Activated T-cell treated with anti-CD3 and anti-CD28 coated beads, Interleukin-2, amount 50 U/mL, for 24 hours (primary cell): Measurements from ENCODE around the gene TMEM256.
A peak's percentile ranks its signal among the peaks of the same experiment; 100 is the strongest.
"Not testable (repeated sequence)": the region's sequence is repeated elsewhere in the genome, so short reads cannot be mapped to it uniquely, and the experiment has no call there.

ENCODE experiments used
- DNase-seq: peaks from one replicate; pipeline ENCODE4 v3.0.0-alpha.2; 2020
- H3K27ac Mint-ChIP-seq: 2 replicates; pipeline ENCODE4 v1.8.0; 2020; ENCODE audit warnings: mild to moderate bottlenecking, mixed read lengths
- H3K27me3 Mint-ChIP-seq: 2 replicates; pipeline ENCODE4 v1.8.0; 2020; ENCODE audit warnings: mixed read lengths
- H3K36me3 Mint-ChIP-seq: 2 replicates; pipeline ENCODE4 v1.8.0; 2020; ENCODE audit warnings: low read depth, mixed read lengths
- H3K4me1 Mint-ChIP-seq: 2 replicates; pipeline ENCODE4 v1.8.0; 2020; ENCODE audit warnings: low read depth, mixed read lengths
- H3K4me3 Mint-ChIP-seq: 2 replicates; pipeline ENCODE4 v1.8.0; 2020; ENCODE audit warnings: mild to moderate bottlenecking, moderate library complexity, mixed read lengths
- H3K9me3 Mint-ChIP-seq: 2 replicates; pipeline ENCODE4 v1.8.0; 2020; ENCODE audit warnings: mixed read lengths

TMEM256 gene

GRCh38 chr17:7367918-7368598 is 35.8 kb downstream of the TMEM256 start:
- Mint-ChIP-seq H3K4me3 (no peak overlapping the region), H3K27me3 (no peaks in the 10 kb centered on the region), H3K27ac (no peak overlapping the region), H3K4me1 (no peaks in the 10 kb centered on the region), H3K9me3 (no peaks in the 10 kb centered on the region), H3K36me3 (no peaks in the 10 kb centered on the region)
- DNase-seq: no peak

GRCh38 chr17:7367083-7367482 is 36.8 kb downstream of the TMEM256 start:
- Mint-ChIP-seq H3K4me1 (no peaks in the 10 kb centered on the region), H3K27ac (no peak overlapping the region), H3K36me3 (no peaks in the 10 kb centered on the region), H3K27me3 (no peaks in the 10 kb centered on the region), H3K9me3 (no peaks in the 10 kb centered on the region), H3K4me3 (no peak overlapping the region)
- no peak for DNase-seq

GRCh38 chr17:7365963-7366362 is 37.9 kb downstream of the TMEM256 start:
- not testable (repeated sequence) for H3K27me3 Mint-ChIP-seq, H3K4me3 Mint-ChIP-seq, DNase-seq, H3K4me1 Mint-ChIP-seq, H3K27ac Mint-ChIP-seq, H3K9me3 Mint-ChIP-seq, H3K36me3 Mint-ChIP-seq

- H3K36me3 Mint-ChIP-seq: no peaks in the 10 kb centered on the region
- H3K4me3 Mint-ChIP-seq: no peak overlapping the region
- H3K9me3 Mint-ChIP-seq: no peaks in the 10 kb centered on the region
- H3K27ac Mint-ChIP-seq: no peak overlapping the region
- H3K4me1 Mint-ChIP-seq: no peaks in the 10 kb centered on the region
- no peak for DNase-seq
- H3K27me3 Mint-ChIP-seq: no peaks in the 10 kb centered on the region
These were observed 40.6 kb downstream of the TMEM256 start for GRCh38 chr17:7363311-7363710.

- no peaks in the 10 kb centered on the region for H3K4me1 Mint-ChIP-seq
- H3K9me3 Mint-ChIP-seq: no peaks in the 10 kb centered on the region
- H3K4me3 Mint-ChIP-seq: no peak overlapping the region
- H3K27me3 Mint-ChIP-seq: no peaks in the 10 kb centered on the region
- H3K36me3 Mint-ChIP-seq: no peaks in the 10 kb centered on the region
- H3K27ac Mint-ChIP-seq: no peak overlapping the region
- DNase-seq: no peak
These were observed 42.0 kb downstream of the TMEM256 start for GRCh38 chr17:7361906-7362305.

GRCh38 chr17:7357381-7357780 is 46.5 kb downstream of the TMEM256 start:
- DNase-seq: no peak
- H3K9me3 Mint-ChIP-seq: no peaks in the 10 kb centered on the region
- no peaks in the 10 kb centered on the region for H3K27me3 Mint-ChIP-seq
- no peak overlapping the region for H3K27ac Mint-ChIP-seq
- no peak overlapping the region for H3K4me3 Mint-ChIP-seq
- peaks cover 23% of the 10 kb centered on the region for H3K4me1 Mint-ChIP-seq
- peaks cover 5% of the 10 kb centered on the region for H3K36me3 Mint-ChIP-seq

- H3K36me3 Mint-ChIP-seq: peaks cover 6% of the 10 kb centered on the region
- no peaks in the 10 kb centered on the region for H3K9me3 Mint-ChIP-seq
- DNase-seq: no peak
- H3K27ac Mint-ChIP-seq: no peak overlapping the region
- peaks cover 26% of the 10 kb centered on the region for H3K4me1 Mint-ChIP-seq
- no peak overlapping the region for H3K4me3 Mint-ChIP-seq
- H3K27me3 Mint-ChIP-seq: no peaks in the 10 kb centered on the region
These were observed 47.1 kb downstream of the TMEM256 start for GRCh38 chr17:7356756-7357155.

GRCh38 chr17:7356072-7356549 is 47.8 kb downstream of the TMEM256 start:
- H3K9me3 Mint-ChIP-seq: no peaks in the 10 kb centered on the region
- H3K27me3 Mint-ChIP-seq: no peaks in the 10 kb centered on the region
- DNase-seq: peak; percentile 89
- H3K4me1 Mint-ChIP-seq: peaks cover 29% of the 10 kb centered on the region
- peaks cover 9% of the 10 kb centered on the region for H3K36me3 Mint-ChIP-seq
- no peak overlapping the region for H3K4me3 Mint-ChIP-seq
- no peak overlapping the region for H3K27ac Mint-ChIP-seq

- no peaks in the 10 kb centered on the region for H3K27me3 Mint-ChIP-seq
- no peak overlapping the region for H3K4me3 Mint-ChIP-seq
- H3K36me3 Mint-ChIP-seq: peaks cover 15% of the 10 kb centered on the region
- H3K27ac Mint-ChIP-seq: no peak overlapping the region
- no peak for DNase-seq
- H3K9me3 Mint-ChIP-seq: no peaks in the 10 kb centered on the region
- peaks cover 33% of the 10 kb centered on the region for H3K4me1 Mint-ChIP-seq
These were observed 48.3 kb downstream of the TMEM256 start for GRCh38 chr17:7355573-7355972.

GRCh38 chr17:7355053-7355452 is 48.8 kb downstream of the TMEM256 start, which contains the start of gene TMEM95:
Gene TMEM95 (plus strand): TSS chr17:7355156. CDS start chr17:7355205, 49 bp downstream.
- H3K9me3 Mint-ChIP-seq: no peaks in the 10 kb centered on the region
- H3K36me3 Mint-ChIP-seq: peaks cover 18% of the 10 kb centered on the region
- H3K4me3 Mint-ChIP-seq: no peak within 1 kb of the TSS
- H3K27ac Mint-ChIP-seq: peak within 1 kb of the TSS; percentile 79
- peaks cover 37% of the 10 kb centered on the region for H3K4me1 Mint-ChIP-seq
- DNase-seq: no peak
- no peaks in the 10 kb centered on the region for H3K27me3 Mint-ChIP-seq

GRCh38 chr17:7354262-7354843 is 49.5 kb downstream of the TMEM256 start:
- Mint-ChIP-seq H3K4me1 (peaks cover 43% of the 10 kb centered on the region), H3K9me3 (no peaks in the 10 kb centered on the region), H3K27me3 (no peaks in the 10 kb centered on the region), H3K36me3 (peaks cover 25% of the 10 kb centered on the region), H3K4me3 (no peak overlapping the region), H3K27ac (peak overlapping the region; percentile 79)
- no peak for DNase-seq
